CD4-positive, alpha-beta T cell treated with Interleukin-17A for 4 hours (primary cell): ENCODE data around the gene PCDHB7.
"Not testable (repeated sequence)": the region's sequence is repeated elsewhere in the genome, so short reads cannot be mapped to it uniquely, and the experiment has no call there.

Experiments
- DNase-seq: peaks from one replicate; pipeline ENCODE4 v3.0.0-alpha.2; 2020; ENCODE audit warnings: mixed read lengths

PCDHB7 gene

GRCh38 chr5:141172381-141173204 is at the start of gene PCDHB7:
Gene PCDHB7, plus strand, starts transcription at chr5:141172644. Its CDS starts 192 bp downstream, at chr5:141172836.
- peak; percentile 21 for DNase-seq

- DNase-seq: not testable (repeated sequence)
These were observed 48.9 kb upstream of the PCDHB7 start for GRCh38 chr5:141123396-141124135.

GRCh38 chr5:141127305-141127704 is 45.1 kb upstream of the PCDHB7 start:
- no peak for DNase-seq

- DNase-seq: no peak
These were observed 37.3 kb upstream of the PCDHB7 start, which contains the start of gene PCDHB5 for GRCh38 chr5:141135030-141135717. Gene PCDHB5, plus strand, starts transcription at chr5:141135206. Its CDS starts 229 bp downstream, at chr5:141135435.

GRCh38 chr5:141135718-141136266 is 36.7 kb upstream of the PCDHB7 start:
- DNase-seq: no peak

GRCh38 chr5:141137346-141137745 is 35.1 kb upstream of the PCDHB7 start:
- DNase-seq: not testable (repeated sequence)

- DNase-seq: no peak
These were observed 22.6 kb upstream of the PCDHB7 start, which contains the start of gene PCDHB6 for GRCh38 chr5:141149812-141150211. Gene PCDHB6, plus strand, starts transcription at chr5:141150057. Its CDS starts 201 bp downstream, at chr5:141150258.

GRCh38 chr5:141150224-141150992 is 22.0 kb upstream of the PCDHB7 start:
- no peak for DNase-seq

GRCh38 chr5:141150993-141151325 is 21.5 kb upstream of the PCDHB7 start:
- DNase-seq: no peak

GRCh38 chr5:141151632-141152031 is 20.8 kb upstream of the PCDHB7 start:
- not testable (repeated sequence) for DNase-seq

- DNase-seq: not testable (repeated sequence)
These were observed 20.3 kb upstream of the PCDHB7 start for GRCh38 chr5:141152096-141152495.

- DNase-seq: no peak
These were observed 16.7 kb upstream of the PCDHB7 start for GRCh38 chr5:141155540-141156374.

- not testable (repeated sequence) for DNase-seq
These were observed 15.1 kb upstream of the PCDHB7 start for GRCh38 chr5:141157356-141157755.

GRCh38 chr5:141157901-141158300 is 14.5 kb upstream of the PCDHB7 start:
- DNase-seq: not testable (repeated sequence)

GRCh38 chr5:141174291-141175104 is 2.1 kb downstream of the PCDHB7 start:
- not testable (repeated sequence) for DNase-seq

- DNase-seq: no peak
These were observed 3.5 kb downstream of the PCDHB7 start for GRCh38 chr5:141175933-141176332.

- DNase-seq: not testable (repeated sequence)
These were observed 5.2 kb downstream of the PCDHB7 start, which contains the start of gene PCDHB8 for GRCh38 chr5:141177577-141178191. Gene PCDHB8, plus strand, starts transcription at chr5:141177790. Its CDS starts 245 bp downstream, at chr5:141178035.

- DNase-seq: not testable (repeated sequence)
These were observed 6.9 kb downstream of the PCDHB7 start for GRCh38 chr5:141179371-141179770.

- not testable (repeated sequence) for DNase-seq
These were observed 7.4 kb downstream of the PCDHB7 start for GRCh38 chr5:141179876-141180275.
